GM18517 (cell line): Measurements from ENCODE around the gene NSFL1C.
A peak's percentile ranks its signal among the peaks of the same experiment; 100 is the strongest.

Experiments used
- ATAC-seq: cut with Tn5 transposase; IDR thresholded peaks from one replicate; pipeline ENCODE4 v1.9.1; 2021; ENCODE audit warnings: mild to moderate bottlenecking, moderate library complexity; ENCODE audit not compliant: unreplicated experiment

The NSFL1C gene

DNA sequence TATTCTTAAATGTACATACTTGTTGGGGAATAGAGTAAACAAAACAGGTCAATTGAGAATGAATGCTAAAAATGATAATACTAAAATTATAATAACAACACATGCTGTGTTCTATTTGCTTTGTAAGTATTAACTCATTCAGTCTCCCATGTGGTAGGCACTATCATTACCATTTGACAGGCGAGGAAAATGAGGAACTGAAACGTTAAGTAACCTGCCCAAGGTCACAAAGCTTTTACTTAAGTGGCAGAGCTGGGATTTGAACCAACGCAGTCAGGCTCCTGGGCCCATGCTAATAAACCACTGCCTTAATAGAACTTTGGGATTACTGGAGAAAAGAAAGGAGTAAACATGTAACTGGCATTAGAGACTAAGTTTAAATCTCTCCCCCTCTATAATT is 3.8 kb downstream of the NSFL1C start:
- no peak for ATAC-seq

- ATAC-seq: no peak
Observed at GRCh38 chr20:1462001-1462400, 4.6 kb downstream of the NSFL1C start.

GRCh38 chr20:1460275-1460674 is 6.4 kb downstream of the NSFL1C start:
- no peak for ATAC-seq

GRCh38 chr20:1457992-1458391 is 8.7 kb downstream of the NSFL1C start:
- no peak for ATAC-seq

- no peak for ATAC-seq
Observed at GRCh38 chr20:1456300-1456699, 10.3 kb downstream of the NSFL1C start.

- ATAC-seq: no peak
Observed at GRCh38 chr20:1450926-1451491, 15.6 kb downstream of the NSFL1C start.

DNA sequence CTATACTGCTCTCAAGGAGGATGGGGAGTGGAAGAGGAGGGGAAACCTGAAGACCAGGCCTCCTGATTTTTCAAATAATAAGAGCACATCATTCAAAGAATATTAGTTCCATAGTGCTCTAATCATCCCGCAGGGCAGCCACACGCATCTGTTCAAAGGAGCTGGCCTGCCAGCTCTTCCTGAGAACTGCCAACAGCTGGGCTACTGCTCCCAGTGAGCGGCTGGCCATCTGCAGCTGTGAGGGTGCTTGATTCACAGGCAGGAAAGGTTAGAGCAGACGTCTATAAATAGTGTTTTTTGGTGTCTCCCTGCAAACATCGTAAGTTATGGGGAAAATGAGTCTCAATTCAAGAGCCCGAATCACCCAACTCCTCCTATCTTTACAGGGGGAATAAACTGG is 17.3 kb downstream of the NSFL1C start:
- ATAC-seq: no peak

DNA sequence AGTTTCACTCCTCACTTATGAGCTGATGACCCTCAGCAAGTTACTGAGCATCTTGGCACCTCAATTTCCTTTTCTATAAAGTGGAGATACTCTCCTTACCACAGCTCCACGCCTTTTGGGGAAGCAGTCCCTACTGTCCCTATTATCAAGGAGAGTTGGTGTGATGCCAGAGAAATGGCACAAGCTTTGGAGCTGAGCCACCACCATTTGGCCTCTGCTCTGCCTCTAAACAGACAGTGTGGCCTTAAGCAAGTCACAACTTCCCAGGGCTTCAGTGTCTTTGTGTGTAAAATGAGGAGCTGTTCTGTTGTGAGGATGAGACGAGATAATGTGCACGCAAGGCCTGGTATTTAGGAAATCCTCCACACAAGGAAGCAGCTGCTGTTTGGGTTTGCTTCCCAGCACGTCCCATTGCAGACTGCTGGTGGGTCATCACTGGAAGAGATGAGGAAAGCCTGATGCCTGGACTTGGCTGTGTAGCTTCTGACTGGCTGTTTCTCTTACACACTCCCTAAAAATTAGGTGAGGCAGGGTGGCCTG is 18.5 kb downstream of the NSFL1C start:
- no peak for ATAC-seq

DNA sequence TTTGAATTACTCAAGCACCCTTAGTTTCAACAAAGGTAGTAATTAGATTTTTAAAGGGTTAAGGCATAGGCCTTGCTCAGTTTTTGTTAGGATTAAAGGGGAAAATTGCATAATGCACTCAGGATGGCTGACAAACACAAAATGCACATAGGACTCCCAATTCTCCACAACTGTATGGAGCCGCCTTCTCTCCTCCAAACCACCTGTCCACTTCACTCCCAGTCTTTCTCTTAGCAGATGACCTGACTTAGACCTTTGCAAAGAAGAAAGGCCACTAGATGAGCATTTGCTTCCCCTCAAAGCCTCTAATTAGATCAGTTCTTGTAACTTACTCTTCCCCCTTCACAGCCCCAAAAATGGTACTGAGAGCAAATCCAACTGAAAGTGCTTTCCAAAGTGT is 20.1 kb downstream of the NSFL1C start:
- ATAC-seq: no peak

- ATAC-seq: no peak
Observed at GRCh38 chr20:1443085-1443484, 23.6 kb downstream of the NSFL1C start.

- ATAC-seq: no peak
Observed at GRCh38 chr20:1442304-1442703, 24.3 kb downstream of the NSFL1C start.

DNA sequence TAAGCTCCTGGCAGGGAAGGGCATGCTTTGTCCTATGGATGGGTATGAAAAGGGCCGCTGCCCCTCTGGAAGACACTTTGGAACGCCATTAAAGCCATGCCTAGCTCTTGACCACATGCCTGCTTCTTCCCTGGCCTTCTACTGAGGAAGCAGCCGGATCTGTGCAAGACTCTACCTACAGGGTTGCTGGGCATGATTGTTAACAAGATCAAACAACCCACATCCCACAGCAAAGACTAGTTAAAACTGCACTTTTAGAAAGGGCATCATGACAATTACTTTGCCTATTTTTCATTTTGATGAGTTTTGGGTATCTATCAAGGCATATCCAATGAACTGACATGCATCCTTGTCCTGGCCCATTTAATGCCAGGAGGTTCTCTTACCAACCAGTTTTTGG is 25.5 kb downstream of the NSFL1C start:
- ATAC-seq: no peak

- ATAC-seq: no peak
Observed at GRCh38 chr20:1440024-1440423, 26.6 kb downstream of the NSFL1C start.

GRCh38 chr20:1438361-1438760 is 28.3 kb downstream of the NSFL1C start:
- ATAC-seq: no peak

GRCh38 chr20:1437235-1437904 is 29.3 kb downstream of the NSFL1C start:
- ATAC-seq: no peak

- ATAC-seq: no peak
Observed at GRCh38 chr20:1436263-1436662, 30.4 kb downstream of the NSFL1C start.

GRCh38 chr20:1435337-1435699 is 31.3 kb downstream of the NSFL1C start:
- ATAC-seq: no peak

DNA sequence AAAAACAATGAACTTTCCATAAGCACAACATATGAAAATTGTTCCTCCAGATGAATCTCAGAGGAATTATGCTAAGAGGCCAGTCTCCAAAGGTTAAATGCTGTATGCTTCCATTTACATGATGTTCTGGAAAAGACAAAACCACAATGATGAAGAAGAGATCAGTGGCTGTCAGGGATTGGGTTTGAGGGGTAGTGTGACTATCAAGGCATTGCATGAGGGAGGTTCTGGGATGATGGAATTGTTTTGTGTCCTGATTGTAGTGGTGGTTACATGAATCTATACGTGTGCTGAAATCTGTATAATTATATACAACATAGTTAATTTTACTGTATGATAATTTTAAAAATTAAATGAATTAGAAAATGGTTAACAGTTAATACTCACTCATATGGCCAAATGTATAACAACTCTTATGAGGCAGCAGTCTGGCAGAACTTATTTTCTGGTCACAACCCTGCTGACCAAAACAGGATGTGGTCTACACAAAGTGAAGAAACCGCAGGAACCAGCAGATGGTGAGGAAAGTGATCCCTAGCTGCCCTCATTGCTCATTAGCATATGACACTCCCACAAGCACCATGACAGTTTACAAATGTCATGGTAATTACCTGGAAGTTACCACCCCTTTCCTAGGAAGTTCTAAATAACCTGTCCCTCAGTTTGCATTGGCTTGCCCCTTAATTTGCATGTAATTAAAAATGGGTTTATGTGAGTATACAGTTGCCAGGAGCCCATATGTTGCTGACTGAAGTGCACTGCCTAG is 31.9 kb downstream of the NSFL1C start:
- ATAC-seq: peak; percentile 87

- ATAC-seq: no peak
Observed at GRCh38 chr20:1431158-1431557, 35.5 kb downstream of the NSFL1C start.

DNA sequence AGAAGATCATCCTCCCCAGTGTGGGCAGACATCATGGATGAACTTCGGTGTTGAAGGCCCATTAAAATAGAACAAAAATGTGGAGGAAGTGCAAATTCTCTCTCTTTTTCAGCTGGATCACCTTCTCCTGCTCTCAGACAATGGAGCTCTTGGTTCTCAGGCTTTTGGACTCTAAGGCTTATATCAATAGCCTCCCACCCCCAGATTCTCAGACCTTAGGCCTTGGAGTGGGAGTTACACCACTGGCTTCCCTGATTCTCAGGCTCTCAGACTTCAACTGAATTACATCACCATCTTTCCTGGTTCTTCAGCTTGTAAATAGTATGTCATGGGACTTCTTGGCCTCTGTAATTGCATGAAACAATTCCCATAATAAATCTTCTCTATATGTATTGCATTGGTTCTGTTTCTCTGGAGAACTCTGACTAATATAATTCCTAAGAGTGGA is 36.6 kb downstream of the NSFL1C start:
- ATAC-seq: no peak

- ATAC-seq: no peak
Observed at GRCh38 chr20:1429143-1429728, 37.4 kb downstream of the NSFL1C start.
